ENCODE data around the gene FUBP3.

DNA sequence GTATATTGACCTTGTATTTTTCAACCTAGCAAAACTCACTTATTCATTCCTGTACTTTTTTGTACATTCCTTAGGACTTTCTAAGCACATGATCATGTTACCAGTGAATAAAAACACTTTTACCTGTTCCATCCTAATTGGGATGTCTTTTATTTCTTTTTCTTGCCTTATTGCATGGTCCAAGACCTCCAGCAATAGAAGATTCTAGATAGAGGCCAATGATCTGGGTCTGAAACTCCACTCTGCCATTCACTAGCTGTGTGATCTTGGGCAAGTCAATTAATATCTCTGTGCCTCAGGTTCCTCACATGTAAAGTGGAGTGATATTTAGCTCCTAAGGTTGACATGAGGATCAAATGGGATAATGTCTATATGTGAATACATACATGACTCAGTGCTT lies 105.7 kb downstream of the FUBP3 start:
- TF ChIP-seq, protein P1, sequence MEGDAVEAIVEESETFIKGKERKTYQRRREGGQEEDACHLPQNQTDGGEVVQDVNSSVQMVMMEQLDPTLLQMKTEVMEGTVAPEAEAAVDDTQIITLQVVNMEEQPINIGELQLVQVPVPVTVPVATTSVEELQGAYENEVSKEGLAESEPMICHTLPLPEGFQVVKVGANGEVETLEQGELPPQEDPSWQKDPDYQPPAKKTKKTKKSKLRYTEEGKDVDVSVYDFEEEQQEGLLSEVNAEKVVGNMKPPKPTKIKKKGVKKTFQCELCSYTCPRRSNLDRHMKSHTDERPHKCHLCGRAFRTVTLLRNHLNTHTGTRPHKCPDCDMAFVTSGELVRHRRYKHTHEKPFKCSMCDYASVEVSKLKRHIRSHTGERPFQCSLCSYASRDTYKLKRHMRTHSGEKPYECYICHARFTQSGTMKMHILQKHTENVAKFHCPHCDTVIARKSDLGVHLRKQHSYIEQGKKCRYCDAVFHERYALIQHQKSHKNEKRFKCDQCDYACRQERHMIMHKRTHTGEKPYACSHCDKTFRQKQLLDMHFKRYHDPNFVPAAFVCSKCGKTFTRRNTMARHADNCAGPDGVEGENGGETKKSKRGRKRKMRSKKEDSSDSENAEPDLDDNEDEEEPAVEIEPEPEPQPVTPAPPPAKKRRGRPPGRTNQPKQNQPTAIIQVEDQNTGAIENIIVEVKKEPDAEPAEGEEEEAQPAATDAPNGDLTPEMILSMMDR (IDR thresholded peaks at IDR 0.05) = no peak
- no peak for TF ChIP-seq POLR2A (IDR thresholded peaks at IDR 0.05)

All from uterus (tissue), 2 donors.